HG02970 (cell line): ENCODE data around the gene SLC35A4.
"Not testable (repeated sequence)": the region's sequence is repeated elsewhere in the genome, so short reads cannot be mapped to it uniquely, and the experiment has no call there.

Source experiments
- ATAC-seq: cut with Tn5 transposase; IDR thresholded peaks from one replicate; pipeline ENCODE4 v1.9.1; 2021; ENCODE audit warnings: mild to moderate bottlenecking, moderate library complexity, moderate number of reproducible peaks; ENCODE audit not compliant: unreplicated experiment, low FRiP score

SLC35A4 gene

DNA sequence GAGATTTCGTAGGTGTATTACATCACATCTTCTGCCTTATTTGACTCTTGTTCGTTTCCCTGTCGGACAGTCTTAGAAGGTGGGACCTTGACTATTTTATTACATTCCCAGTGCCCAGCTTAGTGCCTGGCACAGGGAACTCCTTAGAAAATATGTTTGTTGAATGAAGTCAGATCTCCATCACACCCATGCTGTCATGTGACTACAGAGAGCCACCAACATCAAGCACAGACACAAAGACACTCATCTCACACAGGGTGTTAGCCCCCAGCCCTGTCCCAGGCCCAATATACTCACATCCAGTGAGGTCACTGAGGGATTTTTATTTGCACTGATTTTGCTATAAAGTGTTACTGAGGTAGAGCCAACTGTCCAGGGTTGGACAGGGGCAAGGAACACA is 6.7 kb upstream of the SLC35A4 start:
- no peak for ATAC-seq

DNA sequence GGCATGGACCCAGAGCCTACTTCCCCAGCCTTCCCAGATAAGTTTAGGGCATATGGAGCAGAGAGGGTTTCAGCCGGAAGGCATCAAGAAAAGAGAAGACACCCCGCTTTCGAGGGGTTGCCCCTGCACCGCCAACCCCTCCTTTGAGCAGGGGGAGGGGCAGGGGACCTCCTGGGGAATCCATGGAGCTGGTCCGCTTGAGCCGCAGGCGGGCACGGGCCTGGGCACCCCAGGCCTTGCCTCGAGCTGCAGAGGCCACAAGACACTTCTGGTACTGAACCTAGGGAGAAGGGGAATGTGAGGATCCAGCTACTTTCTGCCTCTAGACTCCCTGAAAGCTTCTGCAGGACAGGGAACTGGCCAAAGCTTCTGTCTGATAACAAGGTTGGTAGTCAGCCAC is 6.1 kb upstream of the SLC35A4 start:
- no peak for ATAC-seq

DNA sequence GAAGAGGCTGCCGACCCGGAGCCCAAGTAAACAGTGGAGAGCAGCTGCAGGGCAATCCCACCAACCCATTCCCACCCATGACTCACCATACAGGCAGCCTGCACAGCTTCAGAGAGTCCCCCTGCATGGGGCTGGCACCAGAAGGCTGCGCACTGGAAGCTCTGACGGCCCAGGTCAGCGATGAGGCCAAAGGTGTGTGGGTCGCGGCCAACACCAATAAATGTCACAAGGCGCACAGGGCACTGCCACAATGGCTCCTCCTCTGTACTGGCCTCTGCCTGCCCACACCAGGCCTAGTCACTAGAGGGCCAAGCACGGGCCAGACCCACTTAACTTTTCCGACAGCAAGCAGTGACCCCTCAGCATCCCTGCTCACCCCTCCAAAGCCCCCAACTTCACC is 4.4 kb upstream of the SLC35A4 start:
- no peak for ATAC-seq

DNA sequence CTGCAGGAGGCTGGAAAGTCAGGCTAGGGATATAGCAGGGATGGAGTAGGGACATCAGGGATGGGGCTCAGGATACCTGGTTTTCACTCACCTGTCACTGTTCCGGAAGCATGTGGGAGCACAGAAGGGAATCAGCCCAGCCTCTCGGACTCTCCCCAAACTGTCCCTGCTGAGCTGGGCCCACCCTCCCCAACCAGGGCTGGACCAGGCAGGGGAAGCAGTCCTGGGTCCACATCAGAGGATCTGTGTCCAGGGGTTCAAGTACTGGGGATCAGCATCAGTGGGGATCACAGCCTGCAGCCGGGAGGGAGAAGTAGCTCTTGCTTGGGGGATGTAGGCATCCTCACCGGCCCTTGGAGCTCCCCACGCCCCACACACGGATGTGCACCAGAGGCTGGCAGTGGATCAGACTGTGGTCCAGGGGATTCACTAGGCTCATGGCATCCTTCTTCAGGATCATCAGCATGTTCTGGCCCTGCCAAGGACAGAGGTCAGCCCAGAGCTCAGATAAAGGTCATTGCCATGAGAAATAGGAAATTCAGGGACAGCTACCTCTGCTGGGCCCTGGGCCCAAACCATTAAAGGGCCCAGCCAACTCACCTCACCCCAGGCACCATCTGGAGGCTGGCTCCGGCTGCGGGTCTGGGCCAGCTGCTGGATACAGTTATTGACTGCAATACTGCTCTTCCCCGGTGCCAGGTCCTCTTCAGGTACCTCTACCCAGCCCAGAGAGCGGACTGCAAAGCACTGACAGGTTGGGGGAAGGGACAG is 2.7 kb upstream of the SLC35A4 start:
- ATAC-seq: no peak

DNA sequence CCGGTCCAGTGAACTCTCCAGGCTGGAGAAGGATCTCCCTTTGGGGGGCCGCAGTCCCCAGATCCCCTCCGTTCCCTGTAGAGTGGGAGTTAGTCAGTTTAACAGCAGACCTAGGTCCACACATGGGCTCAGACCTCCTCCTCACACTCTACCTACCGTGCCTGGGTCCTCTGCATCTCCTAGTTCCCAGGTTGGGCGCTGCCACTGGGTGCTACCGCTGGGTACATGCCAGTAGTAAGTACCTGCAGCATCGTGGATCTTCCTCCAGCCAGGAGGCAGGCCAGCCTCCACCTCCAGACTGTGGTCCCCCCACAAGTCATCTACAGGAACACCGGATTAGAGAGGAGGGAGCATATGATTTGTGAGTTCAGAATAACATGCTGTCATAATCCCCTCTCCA is 1.0 kb upstream of the SLC35A4 start:
- ATAC-seq: no peak

DNA sequence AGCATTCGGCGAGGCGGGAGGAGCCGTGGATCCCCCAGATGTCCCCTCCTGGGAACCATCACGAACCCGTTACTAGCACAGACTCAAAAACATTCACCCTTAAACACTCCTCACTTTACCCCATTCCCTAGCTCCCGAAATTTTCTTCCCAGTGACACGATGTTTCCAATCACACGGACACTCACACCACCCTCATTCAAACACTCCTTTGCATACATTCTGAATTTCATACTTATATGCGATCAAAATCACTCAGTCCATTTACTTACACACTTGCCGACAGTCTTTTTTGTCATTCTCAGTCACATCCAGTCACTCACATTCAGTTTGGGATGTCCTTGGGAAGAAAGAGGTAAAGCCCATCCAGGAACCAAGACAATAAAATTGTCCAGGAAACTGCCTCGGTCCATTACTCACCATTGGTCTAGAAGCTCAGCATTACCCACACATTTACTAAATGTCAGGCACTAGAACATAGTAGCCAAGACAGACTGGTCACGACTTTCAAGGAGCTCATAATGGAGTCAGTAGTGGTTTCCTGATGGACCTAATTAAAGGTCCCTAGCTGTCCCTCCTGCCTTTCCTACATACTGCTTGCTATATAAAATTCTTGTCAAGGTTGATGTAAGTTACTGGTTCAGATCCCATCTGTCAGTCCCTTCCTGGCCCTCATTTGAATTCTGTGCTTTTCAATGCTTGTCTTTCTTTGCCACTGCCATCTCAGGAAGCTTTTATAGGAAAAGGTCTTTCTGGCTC is 574 bp downstream of the SLC35A4 start:
- ATAC-seq: no peak

DNA sequence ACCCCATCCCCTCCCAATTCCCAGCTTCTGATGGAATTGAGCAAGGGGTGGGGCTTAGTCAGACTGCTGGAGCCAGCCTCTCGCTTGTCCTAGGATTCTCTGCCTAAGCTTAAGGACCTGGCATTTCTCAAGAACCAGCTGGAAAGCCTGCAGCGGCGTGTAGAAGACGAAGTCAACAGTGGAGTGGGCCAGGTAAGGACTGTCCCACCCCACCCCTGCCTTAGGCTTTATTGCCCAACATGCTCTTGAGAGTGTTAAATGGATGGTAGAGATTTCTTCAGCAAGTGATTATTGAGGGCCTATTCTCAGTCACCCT is 1.1 kb downstream of the SLC35A4 start:
- no peak for ATAC-seq

DNA sequence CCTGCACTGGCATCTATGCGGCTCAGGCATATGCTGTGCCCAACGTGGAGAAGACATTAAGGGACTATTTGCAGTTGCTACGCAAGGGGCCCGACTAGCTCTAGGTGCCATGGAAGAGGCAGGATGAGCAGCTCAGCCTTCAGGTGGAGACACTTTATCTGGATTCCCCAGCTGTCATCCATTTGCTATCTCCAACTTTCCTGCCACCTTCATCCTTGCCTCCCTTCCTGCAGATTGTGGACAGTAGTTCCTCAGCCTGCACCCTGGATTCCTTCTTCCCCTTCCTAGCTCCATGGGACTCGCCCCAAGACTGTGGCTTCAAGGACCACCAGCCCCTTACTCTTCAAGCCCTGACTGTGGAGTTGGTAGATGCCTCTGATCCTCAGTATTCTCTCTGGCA is 2.0 kb downstream of the SLC35A4 start:
- no peak for ATAC-seq

DNA sequence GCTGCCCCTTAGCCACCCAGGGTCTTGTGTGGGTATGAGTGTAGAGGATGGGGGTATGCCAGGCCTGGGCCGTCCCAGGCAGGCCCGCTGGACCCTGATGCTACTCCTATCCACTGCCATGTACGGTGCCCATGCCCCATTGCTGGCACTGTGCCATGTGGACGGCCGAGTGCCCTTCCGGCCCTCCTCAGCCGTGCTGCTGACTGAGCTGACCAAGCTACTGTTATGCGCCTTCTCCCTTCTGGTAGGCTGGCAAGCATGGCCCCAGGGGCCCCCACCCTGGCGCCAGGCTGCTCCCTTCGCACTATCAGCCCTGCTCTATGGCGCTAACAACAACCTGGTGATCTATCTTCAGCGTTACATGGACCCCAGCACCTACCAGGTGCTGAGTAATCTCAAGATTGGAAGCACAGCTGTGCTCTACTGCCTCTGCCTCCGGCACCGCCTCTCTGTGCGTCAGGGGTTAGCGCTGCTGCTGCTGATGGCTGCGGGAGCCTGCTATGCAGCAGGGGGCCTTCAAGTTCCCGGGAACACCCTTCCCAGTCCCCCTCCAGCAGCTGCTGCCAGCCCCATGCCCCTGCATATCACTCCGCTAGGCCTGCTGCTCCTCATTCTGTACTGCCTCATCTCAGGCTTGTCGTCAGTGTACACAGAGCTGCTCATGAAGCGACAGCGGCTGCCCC is 2.6 kb downstream of the SLC35A4 start:
- no peak for ATAC-seq

DNA sequence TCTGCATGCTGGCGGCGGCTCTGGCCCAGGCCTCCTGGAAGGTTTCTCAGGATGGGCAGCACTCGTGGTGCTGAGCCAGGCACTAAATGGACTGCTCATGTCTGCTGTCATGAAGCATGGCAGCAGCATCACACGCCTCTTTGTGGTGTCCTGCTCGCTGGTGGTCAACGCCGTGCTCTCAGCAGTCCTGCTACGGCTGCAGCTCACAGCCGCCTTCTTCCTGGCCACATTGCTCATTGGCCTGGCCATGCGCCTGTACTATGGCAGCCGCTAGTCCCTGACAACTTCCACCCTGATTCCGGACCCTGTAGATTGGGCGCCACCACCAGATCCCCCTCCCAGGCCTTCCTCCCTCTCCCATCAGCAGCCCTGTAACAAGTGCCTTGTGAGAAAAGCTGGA is 3.2 kb downstream of the SLC35A4 start:
- ATAC-seq: no peak

DNA sequence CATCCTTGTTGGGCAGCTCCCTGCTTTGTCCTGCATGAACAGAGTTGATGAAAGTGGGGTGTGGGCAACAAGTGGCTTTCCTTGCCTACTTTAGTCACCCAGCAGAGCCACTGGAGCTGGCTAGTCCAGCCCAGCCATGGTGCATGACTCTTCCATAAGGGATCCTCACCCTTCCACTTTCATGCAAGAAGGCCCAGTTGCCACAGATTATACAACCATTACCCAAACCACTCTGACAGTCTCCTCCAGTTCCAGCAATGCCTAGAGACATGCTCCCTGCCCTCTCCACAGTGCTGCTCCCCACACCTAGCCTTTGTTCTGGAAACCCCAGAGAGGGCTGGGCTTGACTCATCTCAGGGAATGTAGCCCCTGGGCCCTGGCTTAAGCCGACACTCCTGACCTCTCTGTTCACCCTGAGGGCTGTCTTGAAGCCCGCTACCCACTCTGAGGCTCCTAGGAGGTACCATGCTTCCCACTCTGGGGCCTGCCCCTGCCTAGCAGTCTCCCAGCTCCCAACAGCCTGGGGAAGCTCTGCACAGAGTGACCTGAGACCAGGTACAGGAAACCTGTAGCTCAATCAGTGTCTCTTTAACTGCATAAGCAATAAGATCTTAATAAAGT is 3.9 kb downstream of the SLC35A4 start:
- ATAC-seq: no peak

DNA sequence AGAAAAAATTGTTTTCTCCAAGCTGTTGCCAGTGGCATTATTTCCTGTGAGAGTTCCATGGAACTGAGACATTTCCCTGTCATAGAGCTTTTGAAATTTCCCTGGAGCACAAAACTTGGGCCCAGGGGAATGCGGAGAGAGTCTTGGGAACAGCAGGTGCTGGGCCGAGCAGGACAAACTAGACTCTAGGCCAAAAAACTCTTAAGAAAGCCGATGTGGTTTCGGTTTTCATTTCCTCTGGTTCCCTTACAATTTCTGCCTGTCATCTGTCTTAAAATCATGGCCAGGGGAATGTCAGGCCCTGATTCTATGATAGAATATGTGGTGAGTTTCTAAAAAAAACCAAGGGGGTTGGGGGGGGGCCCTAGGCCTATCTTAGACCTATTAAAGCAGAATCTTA is 4.6 kb downstream of the SLC35A4 start:
- no peak for ATAC-seq

DNA sequence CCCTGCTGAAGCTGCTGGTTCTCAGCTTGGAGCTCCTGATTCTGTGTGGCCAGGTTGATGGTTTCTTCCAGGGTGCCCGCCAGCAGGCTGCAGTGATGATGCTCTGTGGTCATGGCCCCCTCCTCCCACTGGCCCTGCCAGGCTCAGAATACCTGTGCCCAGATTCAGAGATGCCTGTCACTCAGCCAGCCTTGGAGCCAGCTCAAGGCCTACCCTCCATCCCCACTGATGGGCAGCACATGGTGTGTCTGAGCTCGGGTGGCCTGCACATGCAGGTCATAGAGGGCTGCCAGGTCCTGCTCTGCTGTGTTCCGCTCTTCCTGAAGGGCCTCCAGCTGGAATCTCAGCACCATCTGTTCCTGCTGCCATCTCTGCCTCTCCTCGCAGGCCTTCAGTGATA is 5.4 kb downstream of the SLC35A4 start:
- no peak for ATAC-seq

DNA sequence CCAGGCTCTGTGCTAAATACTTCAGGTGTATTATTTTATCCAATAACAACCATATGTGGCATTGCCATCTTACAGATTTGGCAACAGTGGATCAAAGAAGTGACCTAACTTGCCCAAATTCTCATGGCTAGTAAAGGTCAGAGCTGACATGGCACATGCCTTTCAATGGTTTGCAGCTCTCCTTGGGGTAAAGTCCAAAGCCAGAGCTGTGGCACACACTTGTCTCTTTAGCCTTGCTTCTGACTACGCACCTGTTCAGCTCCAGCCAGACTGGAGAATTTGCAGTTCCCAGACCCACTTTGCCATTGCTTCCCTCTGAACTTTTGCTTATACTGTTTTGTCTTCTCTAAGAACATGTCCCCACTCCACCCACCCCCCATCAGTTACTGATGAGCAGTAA is 5.9 kb downstream of the SLC35A4 start:
- ATAC-seq: no peak

DNA sequence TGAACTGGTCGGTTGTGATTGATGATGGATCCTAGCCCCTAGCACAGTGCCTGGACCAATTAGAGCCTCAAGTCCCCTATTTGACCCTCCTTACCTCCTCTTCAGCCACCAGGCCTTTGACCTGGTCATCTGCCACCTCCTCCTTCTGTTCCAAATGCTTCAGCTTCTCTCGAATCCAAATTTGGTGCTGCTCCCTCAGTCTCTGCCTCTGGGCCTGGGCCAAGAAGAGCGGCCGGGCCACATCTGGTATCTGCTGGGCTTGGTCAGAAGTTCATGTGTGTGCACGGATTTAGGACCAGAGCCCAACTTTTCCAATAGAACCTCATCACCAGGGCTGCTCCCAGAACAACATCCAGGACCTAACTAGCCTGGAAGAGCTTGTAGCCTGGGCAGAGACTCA is 6.5 kb downstream of the SLC35A4 start:
- ATAC-seq: no peak

DNA sequence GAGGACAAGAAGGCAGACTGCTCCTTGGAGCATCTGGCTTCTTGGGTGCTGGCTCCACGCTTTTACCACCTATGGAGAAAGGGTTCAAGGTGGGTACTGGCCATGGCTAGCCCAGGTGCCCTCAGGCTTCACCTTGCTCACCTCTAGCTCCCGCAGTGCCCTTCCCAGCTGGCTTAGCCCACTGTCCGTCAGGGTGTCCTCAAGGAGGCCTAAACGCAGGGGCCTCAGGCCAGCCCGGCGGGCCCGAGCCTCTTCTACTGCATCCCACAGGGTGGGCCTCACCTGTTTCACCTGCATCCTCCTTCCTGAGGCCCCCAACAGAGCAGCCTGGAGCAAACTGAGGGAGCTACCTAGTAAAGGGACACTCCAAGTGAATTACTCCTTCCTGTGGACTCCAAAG is 9.1 kb downstream of the SLC35A4 start:
- ATAC-seq: no peak

DNA sequence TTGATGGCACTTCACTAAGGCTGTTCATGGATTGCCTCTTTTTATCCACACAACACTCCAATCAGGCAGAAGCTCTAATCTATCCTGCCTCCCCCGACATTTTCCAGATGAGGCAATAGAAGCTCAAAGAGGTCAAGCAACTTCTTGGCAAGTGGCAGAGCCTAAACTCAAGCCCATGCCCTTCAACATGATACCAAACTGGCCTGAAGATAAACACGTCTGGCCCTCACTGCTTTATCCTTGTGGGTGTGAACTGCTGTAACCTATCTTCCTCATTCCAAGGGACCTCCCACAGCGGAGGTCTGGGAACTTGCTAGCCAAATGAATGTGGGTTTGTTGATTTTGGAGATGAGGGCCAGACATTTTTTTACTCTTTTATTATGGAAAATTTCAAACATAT is 9.5 kb downstream of the SLC35A4 start:
- ATAC-seq: no peak

DNA sequence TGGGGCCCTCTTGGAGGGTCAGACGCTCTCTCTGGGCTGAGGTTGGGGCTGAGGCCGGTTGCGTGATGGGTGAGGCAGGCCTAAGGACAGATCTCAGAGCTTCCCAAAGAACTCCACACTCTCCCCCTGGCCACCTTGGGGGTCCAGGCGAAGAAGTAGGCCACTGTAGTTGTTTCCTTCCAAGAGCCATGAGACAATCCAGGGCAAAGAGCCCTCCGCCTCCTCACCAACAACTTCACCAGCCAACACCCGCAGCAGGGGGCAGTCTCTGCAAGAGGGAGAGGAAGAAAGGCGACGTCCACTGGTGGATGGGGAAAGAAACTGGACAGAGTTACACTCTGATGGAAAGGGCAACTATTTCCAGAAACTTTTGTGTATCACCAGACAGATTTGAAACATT is 10.7 kb downstream of the SLC35A4 start:
- ATAC-seq: no peak

DNA sequence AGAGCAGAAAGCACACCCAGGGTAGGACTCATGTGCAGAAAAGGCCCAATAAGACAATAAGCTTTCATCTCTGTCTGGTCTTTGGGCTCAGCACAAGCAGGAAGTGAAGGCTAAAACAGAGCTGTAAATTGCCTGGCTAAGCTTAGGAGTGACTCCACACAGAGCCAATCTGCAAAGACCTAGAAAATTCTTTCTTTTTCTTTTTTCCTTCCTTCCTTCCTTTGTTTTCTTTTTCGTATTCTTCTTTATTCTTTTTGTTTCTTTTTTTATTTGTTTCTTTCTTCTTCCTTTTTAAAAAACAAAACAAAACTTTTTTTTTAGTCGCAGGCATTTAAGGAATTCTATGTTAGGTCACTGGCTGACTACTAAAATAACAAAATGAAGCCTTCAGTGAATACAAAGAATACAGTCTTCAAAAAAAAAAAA is 12.2 kb downstream of the SLC35A4 start:
- no peak for ATAC-seq

DNA sequence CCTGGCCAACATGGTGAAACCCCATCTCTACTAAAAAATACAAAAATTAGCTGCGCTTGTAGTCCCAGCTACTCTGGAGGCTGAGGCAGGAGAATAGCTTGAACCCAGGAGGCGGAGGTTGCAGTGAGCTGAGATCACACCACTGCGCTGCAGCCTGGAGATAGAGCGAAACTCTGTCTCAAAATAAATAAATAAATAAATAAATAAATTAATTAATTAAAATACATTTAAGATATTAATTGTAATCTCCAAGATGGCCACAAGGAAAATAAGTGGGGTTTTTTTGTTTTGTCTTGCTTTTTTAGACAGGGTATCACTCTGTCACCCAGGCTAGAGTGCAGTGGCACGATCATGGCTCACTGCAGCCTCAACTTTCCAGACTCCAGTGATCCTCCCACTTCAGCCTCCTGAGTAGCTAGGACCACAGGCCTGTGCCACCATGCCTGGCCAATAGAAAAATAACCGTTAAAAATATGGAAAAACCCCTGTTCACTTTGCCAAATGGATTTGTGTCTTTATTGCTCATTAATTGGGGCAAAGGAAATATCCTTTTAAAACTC is 14.6 kb downstream of the SLC35A4 start:
- not testable (repeated sequence) for ATAC-seq

DNA sequence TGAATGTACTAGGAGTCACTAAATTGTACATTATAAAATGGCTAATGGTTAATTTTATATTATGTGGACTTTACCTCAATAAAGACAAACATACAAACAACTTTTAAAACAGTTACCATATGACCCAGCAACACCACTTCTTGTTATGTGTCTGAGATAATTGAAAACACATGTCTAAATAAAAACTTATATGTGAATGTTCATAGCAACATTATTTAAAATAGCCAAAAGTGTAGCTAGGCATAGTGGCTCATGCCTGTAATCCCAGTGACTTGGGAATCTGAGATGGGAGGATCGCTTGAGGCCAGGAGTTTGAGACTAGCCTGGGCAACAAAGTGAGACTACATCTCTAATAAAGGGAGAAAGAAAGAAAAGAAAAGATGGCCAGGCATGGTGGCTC is 22.9 kb downstream of the SLC35A4 start:
- ATAC-seq: no peak
